ENCODE data around the gene ATXN1. TPM values are rescaled to one million over a fixed set of nuclear protein-coding genes. Genes with fewer than 3 reads are reported as not detected.
A peak's percentile ranks its signal among the peaks of the same experiment; 100 is the strongest.
"Not testable (repeated sequence)": the region's sequence is repeated elsewhere in the genome, so short reads cannot be mapped to it uniquely, and the experiment has no call there.

The ATXN1 gene
- polyA plus RNA-seq, 3 donors from 2014 or later: 6.9 to 14.7 (median 8.0) TPM

DNA sequence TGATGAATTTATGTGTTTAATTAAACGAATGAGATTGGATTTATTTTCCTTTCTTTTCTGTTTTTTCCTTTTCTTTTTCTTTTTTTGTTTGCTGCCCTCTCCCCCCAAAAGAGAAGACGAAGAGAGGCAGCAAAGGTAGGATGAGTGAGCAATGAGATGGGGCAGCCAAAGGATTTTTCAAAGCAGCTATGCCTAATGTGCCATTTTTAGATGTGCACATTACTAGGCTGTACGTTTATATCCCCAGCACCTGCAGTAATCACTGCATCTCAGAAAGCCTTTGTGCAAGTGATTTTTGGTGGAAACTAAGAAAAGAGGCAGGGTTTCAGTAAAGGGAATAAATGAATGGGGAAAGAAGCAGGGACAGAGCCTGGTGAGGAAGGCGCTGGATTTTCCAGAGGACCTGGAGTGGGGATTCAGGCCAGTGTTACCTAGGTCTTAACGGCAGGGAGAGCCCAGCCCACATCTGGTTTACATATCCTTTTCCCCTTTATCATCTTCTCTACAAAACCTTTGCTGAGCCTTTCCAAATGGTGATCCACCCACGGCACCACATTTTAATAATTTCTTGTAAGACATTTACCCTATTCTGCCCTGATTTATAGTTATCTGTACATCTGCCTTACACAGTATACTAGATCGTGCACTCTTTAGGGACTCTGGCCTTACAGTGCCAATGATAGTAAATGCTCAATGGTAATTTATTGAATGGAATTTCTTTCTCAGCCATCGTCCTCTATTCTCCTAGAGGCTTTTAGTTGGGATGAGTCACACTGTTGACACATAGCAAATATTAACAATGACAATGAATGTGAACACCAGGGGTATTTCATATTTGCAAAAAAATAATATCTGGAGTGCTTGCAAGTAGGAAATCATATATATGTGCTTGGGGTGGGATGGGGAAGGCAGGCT is 38.3 kb upstream of the ATXN1 start:
- no peak overlapping the region for H3K27ac Mint-ChIP-seq
- no peak for DNase-seq
- H3K4me3 Mint-ChIP-seq: no peak overlapping the region
- H3K36me3 Mint-ChIP-seq: no peaks in the 10 kb centered on the region
- no peaks in the 10 kb centered on the region for H3K9me3 Mint-ChIP-seq
- H3K4me1 Mint-ChIP-seq: no peaks in the 10 kb centered on the region
- peaks cover 0 to 3% (median 2%) of the 10 kb centered on the region in 3 donors for H3K27me3 Mint-ChIP-seq (ENCODE audit: low read depth in 3 of 3)

DNA sequence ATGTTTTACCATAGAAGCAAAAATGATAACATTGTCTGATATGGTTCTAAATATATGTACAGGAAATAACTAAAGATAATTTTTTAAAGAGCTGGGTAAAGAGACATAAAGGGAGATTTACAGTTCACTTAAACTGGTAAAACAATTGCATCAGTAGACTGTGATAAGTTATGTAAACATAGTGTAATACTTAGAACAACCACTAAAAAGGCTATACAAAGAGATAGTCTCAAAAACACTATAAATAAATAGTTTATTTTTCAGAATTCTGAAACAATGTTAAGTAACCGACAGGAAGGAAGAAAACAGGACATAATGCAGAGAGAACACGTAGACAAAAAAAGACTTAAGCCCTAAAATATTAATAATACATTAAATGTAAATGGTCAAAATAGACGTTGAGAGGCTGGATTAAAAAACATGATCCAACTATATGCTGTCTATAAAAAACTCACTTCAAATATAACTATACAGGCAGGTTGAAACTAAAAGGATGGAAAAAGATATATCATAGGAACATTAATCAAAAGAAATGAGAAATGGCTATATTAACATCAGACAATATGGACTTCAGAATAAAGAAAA is 32.7 kb upstream of the ATXN1 start:
- DNase-seq: no peak
- Mint-ChIP-seq H3K4me1 (no peaks in the 10 kb centered on the region), H3K4me3 (no peak overlapping the region)

DNA sequence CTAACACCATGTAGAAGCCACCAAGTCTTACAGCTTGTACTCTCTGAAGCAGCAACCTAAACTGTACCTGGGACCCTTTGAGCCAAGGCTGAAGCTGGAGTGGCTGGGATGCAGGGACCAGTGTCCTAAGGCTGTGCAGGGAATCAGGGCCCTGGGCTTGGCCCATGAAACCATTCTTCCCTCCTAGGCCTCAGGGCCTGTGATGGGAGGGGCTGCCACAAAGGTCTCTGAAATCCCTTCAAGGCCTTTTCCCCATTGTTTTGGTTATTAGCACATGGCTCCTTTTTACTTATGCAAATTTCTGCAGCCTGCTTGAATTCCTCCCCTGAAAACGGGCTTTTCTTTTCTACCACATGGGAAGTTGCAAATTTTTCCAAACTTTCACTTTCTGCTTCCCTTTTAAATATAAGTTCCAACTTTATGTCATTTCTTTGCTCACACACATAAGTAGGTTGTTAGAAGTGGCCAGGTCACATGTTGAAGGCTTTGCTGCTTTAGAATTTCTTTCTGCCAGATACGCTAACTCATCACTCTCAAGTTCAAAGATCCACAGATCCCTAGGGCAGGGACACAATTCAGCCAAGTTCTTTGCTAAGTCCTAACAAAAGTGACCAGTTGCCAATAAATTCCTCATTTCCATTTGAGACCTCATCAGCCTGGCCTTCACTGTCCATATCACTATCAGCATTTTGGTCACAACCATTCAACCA is 28.2 kb upstream of the ATXN1 start:
- Mint-ChIP-seq H3K27ac (no peak overlapping the region), H3K4me3 (no peak overlapping the region), H3K4me1 (peaks cover 15 to 20% of the 10 kb centered on the region in 2 donors), H3K27me3 (ENCODE audit: low read depth in 3 of 3) (peaks cover 0 to 2% (median 0%) of the 10 kb centered on the region in 3 donors), H3K36me3 (peaks cover 0 to 6% (median 0%) of the 10 kb centered on the region in 3 donors), H3K9me3 (peaks cover 0 to 15% (median 4%) of the 10 kb centered on the region in 6 donors)
- no peak for DNase-seq

More for the DNA sequence above, 32.7 kb upstream of the ATXN1 start:
- H3K27ac Mint-ChIP-seq: no peak overlapping the region
- H3K9me3 Mint-ChIP-seq: peaks cover 0 to 6% (median 0%) of the 10 kb centered on the region in 6 donors
- no peaks in the 10 kb centered on the region for H3K36me3 Mint-ChIP-seq
- H3K27me3 Mint-ChIP-seq (ENCODE audit: low read depth in 3 of 3): peaks cover 0 to 3% (median 0%) of the 10 kb centered on the region in 3 donors

DNA sequence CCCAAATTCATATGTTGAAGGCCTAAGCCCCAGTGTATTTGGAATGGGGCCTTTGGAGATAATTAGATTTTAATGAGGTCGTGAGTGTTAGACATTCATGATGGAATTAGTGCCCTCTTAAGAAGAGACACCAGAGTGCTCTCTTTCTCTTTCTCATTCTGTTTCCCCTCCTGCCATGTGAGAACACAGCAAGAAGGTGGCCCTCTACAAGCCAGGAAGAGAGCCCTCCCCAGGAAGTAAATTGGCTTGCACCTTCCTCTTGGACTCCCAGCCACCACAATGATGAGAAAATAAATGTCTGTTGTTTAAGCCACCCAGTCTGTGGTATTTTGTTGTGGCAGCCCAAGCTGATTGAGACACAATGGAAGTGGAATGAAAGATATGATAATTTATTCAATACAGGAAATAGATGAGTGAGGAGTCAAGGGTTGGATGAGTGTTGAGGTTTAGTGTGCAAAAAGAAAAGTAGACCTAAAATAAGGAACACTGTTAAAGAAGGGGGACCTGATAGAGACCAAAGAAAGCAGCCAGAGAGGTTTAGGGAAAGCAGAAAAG is 25.9 kb upstream of the ATXN1 start:
- peak; percentile 24 to 32 (median 28) for DNase-seq
- Mint-ChIP-seq H3K27ac (peak overlapping the region; percentile 0 to 56 (median 34)), H3K27me3 (ENCODE audit: low read depth in 3 of 3) (peaks cover 0 to 2% (median 2%) of the 10 kb centered on the region in 3 donors), H3K36me3 (peaks cover 0 to 6% (median 0%) of the 10 kb centered on the region in 3 donors), H3K4me3 (peak overlapping the region in 1 of 5 donors; percentile 0), H3K9me3 (peaks cover 0 to 15% (median 4%) of the 10 kb centered on the region in 6 donors), H3K4me1 (peaks cover 15 to 20% of the 10 kb centered on the region in 2 donors)

DNA sequence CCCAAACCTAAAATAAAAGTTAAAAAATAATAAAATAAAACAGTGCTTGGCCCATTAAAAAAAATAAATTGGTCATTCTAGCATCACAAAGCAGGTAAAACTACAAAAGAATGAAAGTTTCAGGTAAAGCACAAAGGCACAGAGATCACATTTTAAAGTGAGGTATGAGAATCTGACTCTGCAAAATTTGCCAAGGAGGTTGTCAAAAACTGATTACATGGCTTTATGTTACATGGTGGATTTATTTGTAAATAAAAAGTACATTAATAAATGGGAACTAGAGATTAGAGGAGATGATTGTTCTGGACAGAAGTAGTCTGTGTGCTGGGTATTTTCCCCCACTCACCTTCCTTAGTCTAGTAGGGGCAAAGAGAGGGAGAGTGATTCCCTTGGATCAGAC is 24.2 kb upstream of the ATXN1 start:
- H3K27ac Mint-ChIP-seq: no peak overlapping the region
- peaks cover 0 to 15% (median 4%) of the 10 kb centered on the region in 6 donors for H3K9me3 Mint-ChIP-seq
- peaks cover 0 to 2% (median 2%) of the 10 kb centered on the region in 3 donors for H3K27me3 Mint-ChIP-seq (ENCODE audit: low read depth in 3 of 3)
- H3K4me1 Mint-ChIP-seq: peaks cover 15 to 20% of the 10 kb centered on the region in 2 donors
- no peak for DNase-seq
- H3K4me3 Mint-ChIP-seq: no peak overlapping the region
- peaks cover 0 to 6% (median 4%) of the 10 kb centered on the region in 3 donors for H3K36me3 Mint-ChIP-seq

DNA sequence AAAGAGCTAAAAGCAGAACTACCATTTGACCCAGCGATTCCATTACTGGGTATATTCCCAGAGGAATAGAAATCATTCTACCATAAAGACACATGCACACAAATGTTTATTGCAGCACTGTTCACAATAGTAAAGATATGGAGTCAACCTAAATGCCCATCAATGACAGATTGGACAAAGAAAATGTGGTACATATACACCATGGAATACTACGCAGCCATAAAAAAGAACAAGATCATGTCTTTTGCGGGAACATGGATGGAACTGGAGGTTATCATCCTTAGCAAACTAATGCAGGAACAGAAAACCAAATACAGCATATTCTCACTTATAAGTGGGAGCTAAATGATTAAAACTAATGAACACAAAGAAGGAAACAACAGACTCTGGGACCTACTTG is 23.7 kb upstream of the ATXN1 start:
- H3K27ac Mint-ChIP-seq, H3K4me3 Mint-ChIP-seq: not testable (repeated sequence)
- H3K4me1 Mint-ChIP-seq: peaks cover 15 to 20% of the 10 kb centered on the region in 2 donors

DNA sequence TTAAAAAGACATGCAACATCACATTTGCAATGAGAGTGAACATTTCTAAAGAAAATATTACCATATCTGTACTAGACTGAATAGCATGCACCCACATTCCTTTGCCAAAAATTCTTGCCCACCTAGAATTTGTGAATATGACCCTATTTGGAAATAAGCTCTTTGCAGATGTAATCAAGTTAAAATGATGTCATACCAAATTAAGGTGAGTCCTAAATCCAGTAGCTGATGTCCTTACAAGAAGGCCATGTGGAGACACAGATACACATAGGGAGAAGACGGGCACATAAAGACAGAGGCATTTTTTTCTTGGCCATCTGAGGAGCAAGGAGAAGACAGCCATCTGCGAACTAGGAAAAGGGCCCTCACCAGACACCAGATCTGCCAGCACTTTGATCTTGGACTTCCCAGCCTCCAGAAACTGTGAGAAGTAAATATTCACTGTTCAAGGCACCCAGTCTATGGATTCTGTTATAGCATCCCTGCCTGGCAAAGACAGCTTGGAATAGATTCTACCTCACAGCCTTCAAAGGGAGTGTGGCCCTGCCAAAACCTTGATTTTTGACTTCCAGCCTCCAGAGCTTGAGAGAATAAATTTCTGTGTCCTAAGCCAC is 22.8 kb upstream of the ATXN1 start:
- Mint-ChIP-seq H3K4me1 (peaks cover 15 to 20% of the 10 kb centered on the region in 2 donors), H3K36me3 (peaks cover 0 to 6% (median 4%) of the 10 kb centered on the region in 3 donors), H3K27ac (no peak overlapping the region), H3K4me3 (no peak overlapping the region), H3K9me3 (peaks cover 0 to 10% (median 4%) of the 10 kb centered on the region in 6 donors), H3K27me3 (ENCODE audit: low read depth in 3 of 3) (peaks cover 1 to 2% (median 2%) of the 10 kb centered on the region in 3 donors)
- no peak for DNase-seq

More for the DNA sequence above, 23.7 kb upstream of the ATXN1 start:
- H3K27me3 Mint-ChIP-seq (ENCODE audit: low read depth in 3 of 3); DNase-seq; H3K36me3 Mint-ChIP-seq: not testable (repeated sequence)
- peaks cover 0 to 13% (median 4%) of the 10 kb centered on the region in 6 donors for H3K9me3 Mint-ChIP-seq

DNA sequence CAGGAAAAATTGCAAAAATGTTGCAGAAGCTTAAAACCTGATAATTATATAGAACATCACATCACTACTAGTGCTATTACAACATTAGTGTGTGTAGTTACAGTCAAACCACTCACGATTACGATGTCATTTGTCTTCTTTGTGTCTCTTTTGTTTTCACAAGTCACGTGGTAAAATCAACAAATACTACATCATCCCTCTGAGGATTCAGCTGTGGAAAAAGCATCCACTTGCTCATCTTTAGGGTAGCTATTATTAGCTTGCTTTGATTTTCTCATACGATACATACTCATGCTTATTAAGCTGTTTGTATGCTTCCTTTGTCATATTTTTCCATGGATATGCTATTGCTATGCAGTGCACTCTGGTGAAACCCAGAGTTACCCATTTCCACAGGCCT is 22.2 kb upstream of the ATXN1 start:
- Mint-ChIP-seq H3K4me3 (no peak overlapping the region), H3K27me3 (ENCODE audit: low read depth in 3 of 3) (peaks cover 2 to 4% (median 2%) of the 10 kb centered on the region in 3 donors), H3K27ac (no peak overlapping the region), H3K9me3 (peaks cover 0 to 10% (median 4%) of the 10 kb centered on the region in 6 donors), H3K36me3 (peaks cover 0 to 6% (median 4%) of the 10 kb centered on the region in 3 donors), H3K4me1 (peaks cover 15 to 20% of the 10 kb centered on the region in 2 donors)
- no peak for DNase-seq

DNA sequence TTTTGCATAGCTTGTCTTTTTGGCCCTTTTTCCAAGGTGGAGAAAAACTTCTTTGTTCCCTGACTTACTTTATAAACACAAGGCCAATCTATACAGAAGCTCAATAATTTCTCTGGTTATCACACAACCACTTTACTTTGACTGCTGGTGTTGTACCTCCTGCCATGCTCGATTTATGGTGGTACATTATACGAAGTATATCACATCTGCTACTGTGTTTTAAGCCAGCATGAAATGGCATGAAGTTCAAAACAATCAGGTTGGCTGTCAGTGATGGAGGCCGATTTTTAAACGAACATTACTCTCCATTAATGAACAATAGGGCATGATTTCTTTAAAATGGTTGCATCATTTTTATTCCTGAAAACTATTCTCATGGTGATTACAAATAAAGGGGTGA is 21.0 kb upstream of the ATXN1 start:
- no peak for DNase-seq
- Mint-ChIP-seq H3K36me3 (peaks cover 0 to 4% (median 4%) of the 10 kb centered on the region in 3 donors), H3K27me3 (ENCODE audit: low read depth in 3 of 3) (peaks cover 0 to 5% (median 4%) of the 10 kb centered on the region in 3 donors), H3K4me3 (no peak overlapping the region), H3K27ac (no peak overlapping the region), H3K4me1 (peaks cover 8 to 11% of the 10 kb centered on the region in 2 donors), H3K9me3 (peaks cover 0 to 2% (median under 1%) of the 10 kb centered on the region in 6 donors)

DNA sequence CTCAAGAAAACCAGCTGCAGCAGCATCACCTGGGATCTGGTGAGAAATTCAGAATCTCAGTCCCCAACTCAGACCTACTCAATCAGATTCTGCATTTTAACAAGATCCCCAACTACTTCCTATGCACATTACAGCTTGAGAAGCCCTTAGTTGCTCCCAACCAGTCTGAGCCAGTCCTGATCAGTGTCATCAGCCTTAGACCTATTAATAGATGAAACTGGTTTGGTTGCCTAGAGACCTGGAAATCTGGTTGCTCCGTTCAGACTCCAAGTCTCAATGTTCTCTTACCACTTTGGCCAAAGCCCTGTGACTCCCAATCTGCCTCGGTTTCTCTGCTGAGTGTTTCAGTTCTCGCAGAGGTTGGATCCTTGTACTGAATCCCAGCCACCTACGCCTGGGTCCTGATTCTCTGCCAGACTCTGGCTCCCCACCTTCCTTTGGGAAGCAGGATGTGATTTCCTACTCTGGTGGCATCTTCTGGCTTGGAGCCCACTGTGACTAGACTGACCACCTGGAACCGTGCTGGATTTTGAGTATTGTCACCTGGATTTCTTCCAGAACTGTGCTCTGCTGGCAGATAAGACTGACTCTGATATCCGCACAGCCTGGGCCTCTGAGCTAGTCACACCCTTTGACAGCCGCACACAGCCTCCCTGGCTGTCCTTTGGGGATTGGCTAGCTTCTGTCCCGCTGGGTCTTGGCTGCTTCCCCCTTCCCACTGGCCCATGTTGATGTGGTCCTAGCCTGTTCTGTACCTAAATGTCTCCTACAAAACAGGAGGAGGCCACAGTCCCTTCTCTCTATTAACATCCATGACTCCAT is 20.3 kb upstream of the ATXN1 start:
- peaks cover 0 to 8% (median 4%) of the 10 kb centered on the region in 3 donors for H3K27me3 Mint-ChIP-seq (ENCODE audit: low read depth in 3 of 3)
- no peak for DNase-seq
- peaks cover 1 to 4% of the 10 kb centered on the region in 2 donors for H3K4me1 Mint-ChIP-seq
- H3K9me3 Mint-ChIP-seq: peaks cover 0 to 2% (median 0%) of the 10 kb centered on the region in 6 donors
- H3K36me3 Mint-ChIP-seq: peaks cover 0 to 4% (median 3%) of the 10 kb centered on the region in 3 donors
- no peak overlapping the region for H3K4me3 Mint-ChIP-seq
- H3K27ac Mint-ChIP-seq: no peak overlapping the region

DNA sequence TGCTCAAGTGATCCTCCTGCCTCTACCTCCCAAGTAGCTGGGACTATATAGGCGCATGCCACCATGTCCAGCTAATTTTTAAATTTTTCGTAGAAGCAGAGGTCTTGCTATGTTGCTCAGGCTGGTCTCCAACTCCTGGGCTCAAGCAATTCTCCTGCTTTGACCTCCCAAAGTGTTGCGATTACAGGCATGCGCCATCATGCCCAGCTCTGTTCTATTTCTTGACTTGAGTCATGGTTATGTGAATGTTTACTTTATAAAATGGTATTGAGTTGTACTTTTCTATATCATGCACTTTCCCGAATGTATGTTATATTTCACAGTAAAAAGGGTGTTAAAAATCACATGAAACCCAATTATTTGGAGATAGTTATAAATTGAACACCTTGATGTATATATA is 17.3 kb upstream of the ATXN1 start:
- Mint-ChIP-seq H3K4me3 (no peak overlapping the region), H3K36me3 (peaks cover 0 to 4% (median 3%) of the 10 kb centered on the region in 3 donors), H3K27me3 (ENCODE audit: low read depth in 3 of 3) (peaks cover under 1 to 9% (median 4%) of the 10 kb centered on the region in 3 donors), H3K9me3 (peaks cover 0 to 2% (median 0%) of the 10 kb centered on the region in 6 donors), H3K27ac (no peak overlapping the region), H3K4me1 (no peaks in the 10 kb centered on the region)
- DNase-seq: no peak

DNA sequence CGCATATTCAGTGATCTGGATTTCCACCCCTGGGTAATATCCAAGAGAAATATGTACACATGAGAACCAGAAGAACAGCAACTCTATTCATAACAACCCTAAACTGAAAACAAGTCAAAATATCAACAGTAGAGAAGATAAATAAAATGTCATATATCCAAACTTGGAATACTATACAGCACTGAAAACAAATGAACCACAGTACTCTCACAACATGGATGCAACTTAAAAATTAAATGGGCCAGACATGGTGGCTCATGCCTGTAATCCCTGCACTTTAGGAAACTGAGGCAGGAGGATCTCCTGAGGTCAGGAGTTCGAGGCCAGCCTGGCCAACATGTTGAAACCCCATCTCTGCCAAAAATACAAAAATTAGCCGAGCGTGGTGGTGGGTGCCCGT is 16.5 kb upstream of the ATXN1 start:
- peaks cover 2 to 9% (median 7%) of the 10 kb centered on the region in 3 donors for H3K27me3 Mint-ChIP-seq (ENCODE audit: low read depth in 3 of 3)
- DNase-seq: no peak
- H3K36me3 Mint-ChIP-seq: peaks cover 0 to 4% (median 3%) of the 10 kb centered on the region in 3 donors
- peaks cover 0 to 2% (median 0%) of the 10 kb centered on the region in 6 donors for H3K9me3 Mint-ChIP-seq
- no peaks in the 10 kb centered on the region for H3K4me1 Mint-ChIP-seq
- no peak overlapping the region for H3K4me3 Mint-ChIP-seq
- H3K27ac Mint-ChIP-seq: no peak overlapping the region
